Kidney epithelial cell (primary cell): Measurements from ENCODE around the gene DUOXA1. TPM values are rescaled to one million over a fixed set of nuclear protein-coding genes. Genes with fewer than 3 reads are reported as not detected.
"Not testable (repeated sequence)": the region's sequence is repeated elsewhere in the genome, so short reads cannot be mapped to it uniquely, and the experiment has no call there.

Experiments used
- DNase-seq: peaks from one replicate; pipeline ENCODE4 v3.0.0-alpha.2; 2010; ENCODE audit warnings: low read depth
- H3K27me3 ChIP-seq: 2 replicates; pipeline ENCODE4 v1.6.0; 2011; ENCODE audit warnings: low read length; ENCODE audit not compliant: control insufficient read depth, insufficient read depth
- H3K36me3 ChIP-seq: 2 replicates; pipeline ENCODE4 v1.5.1; 2011; ENCODE audit warnings: low read length; ENCODE audit not compliant: control insufficient read depth, insufficient read depth
- H3K4me3 ChIP-seq: 2 replicates; pipeline ENCODE4 v1.5.1; 2011; ENCODE audit warnings: low read depth, mild to moderate bottlenecking, control low read depth, low read length
- total RNA-seq: library from RNA; depleted of rRNA; stranded (reverse); fragments of >200 nt; gene quantifications from 2 replicates; pipeline ENCODE4 v1.2.3, GENCODE V29; 2015
- TF ChIP-seq, protein P1 (sequence below): IDR thresholded peaks from 2 replicates; pipeline ENCODE4 v1.5.1; 2011; ENCODE audit warnings: mild to moderate bottlenecking, moderate library complexity, low read length, control low read depth, inconsistent platforms; ENCODE audit not compliant: insufficient read depth, poor library complexity, severe bottlenecking

Gene DUOXA1
- total RNA-seq, 1 donor from 2014 or later = not detected

DNA sequence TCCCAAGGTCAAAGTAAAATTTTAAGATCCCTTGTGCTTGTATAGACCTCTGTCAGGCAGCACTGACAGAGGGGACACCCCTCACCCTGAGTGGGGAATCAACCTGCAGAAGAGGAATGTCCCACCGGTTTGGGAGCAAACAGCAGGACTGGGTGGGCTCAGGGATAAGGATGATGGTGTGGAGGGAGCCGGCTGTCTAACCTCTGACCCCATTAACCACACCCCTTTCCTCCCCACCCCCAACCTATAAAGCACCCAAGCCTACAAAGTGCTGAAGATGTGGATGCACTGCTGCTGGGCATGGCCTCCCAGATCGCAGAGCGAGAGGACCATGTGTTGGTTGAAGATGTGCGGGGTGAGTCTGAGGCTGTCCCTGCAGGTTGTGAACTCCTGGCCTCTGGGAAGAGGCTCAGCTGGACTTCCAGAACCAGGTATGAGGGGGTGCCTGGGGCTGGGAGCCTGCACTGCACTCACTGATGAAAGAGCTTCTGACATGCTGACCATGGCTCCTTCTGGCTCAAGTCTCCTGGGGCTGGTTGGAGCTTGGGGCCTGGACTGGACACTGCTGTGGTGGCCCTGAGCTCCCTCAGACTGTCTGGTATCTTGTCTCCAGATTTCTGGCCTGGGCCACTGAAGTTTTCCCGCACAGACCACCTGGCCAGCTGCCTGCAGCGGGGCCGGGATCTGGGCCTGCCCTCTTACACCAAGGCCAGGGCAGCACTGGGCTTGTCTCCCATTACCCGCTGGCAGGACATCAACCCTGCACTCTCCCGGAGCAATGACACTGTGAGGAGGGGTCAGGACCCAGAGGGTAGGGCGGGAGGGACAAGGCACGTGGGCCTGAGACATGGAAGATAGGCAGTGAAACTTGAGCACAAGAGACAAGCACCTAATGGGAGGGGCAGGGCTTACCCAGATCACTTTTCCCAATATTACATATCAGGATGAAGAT lies 9.4 kb upstream of the DUOXA1 start:
- TF ChIP-seq, protein P1, sequence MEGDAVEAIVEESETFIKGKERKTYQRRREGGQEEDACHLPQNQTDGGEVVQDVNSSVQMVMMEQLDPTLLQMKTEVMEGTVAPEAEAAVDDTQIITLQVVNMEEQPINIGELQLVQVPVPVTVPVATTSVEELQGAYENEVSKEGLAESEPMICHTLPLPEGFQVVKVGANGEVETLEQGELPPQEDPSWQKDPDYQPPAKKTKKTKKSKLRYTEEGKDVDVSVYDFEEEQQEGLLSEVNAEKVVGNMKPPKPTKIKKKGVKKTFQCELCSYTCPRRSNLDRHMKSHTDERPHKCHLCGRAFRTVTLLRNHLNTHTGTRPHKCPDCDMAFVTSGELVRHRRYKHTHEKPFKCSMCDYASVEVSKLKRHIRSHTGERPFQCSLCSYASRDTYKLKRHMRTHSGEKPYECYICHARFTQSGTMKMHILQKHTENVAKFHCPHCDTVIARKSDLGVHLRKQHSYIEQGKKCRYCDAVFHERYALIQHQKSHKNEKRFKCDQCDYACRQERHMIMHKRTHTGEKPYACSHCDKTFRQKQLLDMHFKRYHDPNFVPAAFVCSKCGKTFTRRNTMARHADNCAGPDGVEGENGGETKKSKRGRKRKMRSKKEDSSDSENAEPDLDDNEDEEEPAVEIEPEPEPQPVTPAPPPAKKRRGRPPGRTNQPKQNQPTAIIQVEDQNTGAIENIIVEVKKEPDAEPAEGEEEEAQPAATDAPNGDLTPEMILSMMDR = no peak
- no peak overlapping the region for H3K4me3 ChIP-seq
- H3K27me3 ChIP-seq = peaks cover 27% of the 10 kb centered on the region
- no peak for DNase-seq
- H3K36me3 ChIP-seq = no peaks in the 10 kb centered on the region

DNA sequence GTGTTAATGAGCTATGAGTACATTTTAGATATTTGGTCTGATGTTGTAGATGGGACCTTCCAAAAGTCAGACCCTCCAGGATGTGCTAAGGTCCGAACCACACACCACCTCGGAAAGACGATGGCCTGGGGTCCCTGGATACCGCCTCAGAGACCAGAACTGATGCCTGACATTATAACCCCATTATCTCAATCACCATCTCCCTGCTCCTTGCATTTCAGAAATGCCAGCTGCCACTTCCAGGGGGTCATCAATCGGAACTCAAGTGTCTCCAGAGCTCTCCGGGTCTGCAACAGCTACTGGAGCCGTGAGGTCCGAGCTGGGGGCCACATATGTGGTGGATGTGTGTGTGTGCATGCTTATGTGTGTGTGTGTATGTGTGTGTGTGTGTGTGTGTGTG lies 8.0 kb upstream of the DUOXA1 start:
- TF ChIP-seq, protein P1 = no peak
- H3K4me3 ChIP-seq = no peak overlapping the region
- no peak for DNase-seq
- peaks cover 35% of the 10 kb centered on the region for H3K27me3 ChIP-seq
- no peaks in the 10 kb centered on the region for H3K36me3 ChIP-seq

- Histone ChIP-seq H3K27me3 (peaks cover 42% of the 10 kb centered on the region), H3K36me3 (no peaks in the 10 kb centered on the region), H3K4me3 (no peak overlapping the region)
- no peak for DNase-seq
- TF ChIP-seq, protein P1 = peak; percentile 54
Measured at GRCh38 chr15:45136378-45136764, 6.7 kb upstream of the DUOXA1 start.

GRCh38 chr15:45135705-45136377 lies 6.2 kb upstream of the DUOXA1 start:
- H3K4me3 ChIP-seq, H3K36me3 ChIP-seq, DNase-seq: not testable (repeated sequence)
- peaks cover 46% of the 10 kb centered on the region for H3K27me3 ChIP-seq

- Histone ChIP-seq H3K36me3 (no peaks in the 10 kb centered on the region), H3K27me3 (peaks cover 55% of the 10 kb centered on the region), H3K4me3 (no peak overlapping the region)
- no peak for DNase-seq
- TF ChIP-seq, protein P1 = peak; percentile 26
Measured at GRCh38 chr15:45134682-45135604, 5.3 kb upstream of the DUOXA1 start.
